Measurements from ENCODE around the gene KPNA5. TPM values are rescaled to one million over a fixed set of nuclear protein-coding genes. Genes with fewer than 3 reads are reported as not detected.
"Not testable (repeated sequence)": the region's sequence is repeated elsewhere in the genome, so short reads cannot be mapped to it uniquely, and the experiment has no call there.

KPNA5 gene
- polyA plus RNA-seq, 4 donors: 0.45 to 7.5 (median 1.7) TPM

DNA sequence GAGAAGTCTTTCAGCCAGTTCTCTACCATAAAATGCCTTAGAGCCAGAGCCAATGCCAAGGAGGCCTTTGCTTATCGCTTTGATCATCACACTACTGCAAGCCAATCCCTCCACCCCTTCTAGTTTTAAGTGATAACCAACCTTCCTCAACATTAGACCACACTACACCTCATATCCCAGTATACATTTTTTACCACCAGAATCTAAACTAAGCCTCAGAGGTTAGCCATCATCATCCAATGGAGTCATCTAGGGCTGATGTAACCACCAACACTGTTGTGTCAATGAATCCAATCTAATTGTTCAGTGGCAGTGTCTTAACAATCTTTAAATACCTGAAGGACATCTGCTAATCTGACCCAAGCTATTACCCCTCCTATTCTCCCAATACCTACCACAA, 18.8 kb upstream of the KPNA5 start:
- Histone ChIP-seq H3K4me3 (ENCODE audit: low read depth in 1 of 3, low read length in 3 of 3) (no peak overlapping the region), H3K27me3 (ENCODE audit: control insufficient read depth in 3 of 3, insufficient read depth in 3 of 3, low read length in 3 of 3) (no peaks in the 10 kb centered on the region), H3K4me1 (ENCODE audit: control insufficient read depth in 3 of 3, insufficient read depth in 2 of 3, low read depth in 1 of 3, low read length in 2 of 3) (peaks cover 0 to 4% (median 0%) of the 10 kb centered on the region in 3 donors), H3K36me3 (ENCODE audit: control insufficient read depth in 3 of 3, insufficient read depth in 2 of 3, low read depth in 1 of 3, low read length in 3 of 3) (peaks cover 0 to 6% (median 0%) of the 10 kb centered on the region in 3 donors), H3K27ac (ENCODE audit: low read depth in 1 of 3, low read length in 2 of 3) (no peak overlapping the region), H3K9me3 (ENCODE audit: control insufficient read depth in 2 of 2, insufficient read depth in 1 of 2, low read depth in 1 of 2, low read length in 1 of 2) (no peaks in the 10 kb centered on the region)
- no peak for FAIRE-seq
- DNase-seq: no peak
- 95 to 100% (median 98%) methylated on average over 1 of the region's 1 CpG for WGBS, 3 donors

- 94 to 97% (median 95%) methylated on average over 3 of the region's 3 CpGs for WGBS, 3 donors
- H3K4me3 ChIP-seq (ENCODE audit: low read depth in 1 of 3, low read length in 3 of 3): no peak overlapping the region
- no peak for FAIRE-seq
- no peaks in the 10 kb centered on the region for H3K27me3 ChIP-seq (ENCODE audit: control insufficient read depth in 3 of 3, insufficient read depth in 3 of 3, low read length in 3 of 3)
- no peaks in the 10 kb centered on the region for H3K9me3 ChIP-seq (ENCODE audit: control insufficient read depth in 2 of 2, insufficient read depth in 1 of 2, low read depth in 1 of 2, low read length in 1 of 2)
- peaks cover 0 to 4% (median 3%) of the 10 kb centered on the region in 3 donors for H3K4me1 ChIP-seq (ENCODE audit: control insufficient read depth in 3 of 3, insufficient read depth in 2 of 3, low read depth in 1 of 3, low read length in 2 of 3)
- DNase-seq: no peak
- H3K27ac ChIP-seq (ENCODE audit: low read depth in 1 of 3, low read length in 2 of 3): no peak overlapping the region
- H3K36me3 ChIP-seq (ENCODE audit: control insufficient read depth in 3 of 3, insufficient read depth in 2 of 3, low read depth in 1 of 3, low read length in 3 of 3): peaks cover 0 to 2% (median 0%) of the 10 kb centered on the region in 3 donors
Observed at GRCh38 chr6:116663308-116663707, 17.7 kb upstream of the KPNA5 start.

DNA sequence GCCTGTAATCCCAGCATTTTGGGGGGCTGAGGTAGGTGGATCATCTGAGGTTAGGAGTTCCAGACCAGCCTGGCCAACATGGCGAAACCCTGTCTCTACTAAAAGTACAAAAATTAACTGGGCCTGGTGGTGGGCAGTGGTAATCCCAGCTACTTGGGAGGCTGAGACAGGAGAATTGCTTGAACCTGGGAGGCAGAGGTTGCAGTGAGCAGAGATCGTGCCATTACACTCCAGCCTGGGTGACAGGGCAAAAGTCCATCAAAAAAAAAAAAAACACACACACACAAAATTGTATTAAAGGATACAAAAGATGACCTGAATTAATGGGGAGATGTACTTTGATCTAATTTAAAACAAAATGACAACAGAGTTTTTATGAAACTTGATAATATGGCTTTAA, 16.8 kb upstream of the KPNA5 start:
- peak overlapping the region in 1 of 3 donors; percentile 25 for H3K27ac ChIP-seq (ENCODE audit: low read depth in 1 of 3, low read length in 2 of 3)
- not testable (repeated sequence) for DNase-seq; H3K4me1 ChIP-seq (ENCODE audit: control insufficient read depth in 3 of 3, insufficient read depth in 2 of 3, low read depth in 1 of 3, low read length in 2 of 3); FAIRE-seq; H3K27me3 ChIP-seq (ENCODE audit: control insufficient read depth in 3 of 3, insufficient read depth in 3 of 3, low read length in 3 of 3); H3K9me3 ChIP-seq (ENCODE audit: control insufficient read depth in 2 of 2, insufficient read depth in 1 of 2, low read depth in 1 of 2, low read length in 1 of 2); H3K4me3 ChIP-seq (ENCODE audit: low read depth in 1 of 3, low read length in 3 of 3); H3K36me3 ChIP-seq (ENCODE audit: control insufficient read depth in 3 of 3, insufficient read depth in 2 of 3, low read depth in 1 of 3, low read length in 3 of 3)
- 66 to 83% (median 76%) methylated on average over 2 of the region's 2 CpGs for WGBS, 3 donors

DNA sequence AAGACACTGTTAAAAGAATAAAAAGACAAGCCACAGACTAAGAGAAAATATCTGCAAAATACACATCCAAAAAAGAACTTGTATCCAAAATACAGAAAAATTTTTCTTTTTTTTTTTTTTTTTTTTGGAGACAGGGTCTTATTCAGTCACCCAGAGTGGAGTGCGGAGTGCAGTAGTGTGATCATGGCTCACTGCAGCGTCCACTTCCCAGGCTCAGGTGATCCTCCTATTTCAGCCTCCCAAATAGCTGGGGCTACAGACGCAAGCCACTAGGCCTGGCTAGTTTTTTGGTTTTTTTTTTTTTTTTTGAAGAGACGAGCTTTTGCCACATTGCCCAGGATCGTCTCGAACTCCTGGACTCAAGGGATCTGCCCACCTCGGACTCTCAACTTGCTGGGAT, 15.5 kb upstream of the KPNA5 start:
- FAIRE-seq: no peak
- Histone ChIP-seq H3K36me3 (ENCODE audit: control insufficient read depth in 3 of 3, insufficient read depth in 2 of 3, low read depth in 1 of 3, low read length in 3 of 3) (peaks cover 0 to 2% (median 0%) of the 10 kb centered on the region in 3 donors), H3K9me3 (ENCODE audit: control insufficient read depth in 2 of 2, insufficient read depth in 1 of 2, low read depth in 1 of 2, low read length in 1 of 2) (no peaks in the 10 kb centered on the region), H3K4me3 (ENCODE audit: low read depth in 1 of 3, low read length in 3 of 3) (no peak overlapping the region), H3K27ac (ENCODE audit: low read depth in 1 of 3, low read length in 2 of 3) (peak overlapping the region in 1 of 3 donors; percentile 29), H3K4me1 (ENCODE audit: control insufficient read depth in 3 of 3, insufficient read depth in 2 of 3, low read depth in 1 of 3, low read length in 2 of 3) (peaks cover 0 to 4% (median 3%) of the 10 kb centered on the region in 3 donors), H3K27me3 (ENCODE audit: control insufficient read depth in 3 of 3, insufficient read depth in 3 of 3, low read length in 3 of 3) (no peaks in the 10 kb centered on the region)
- WGBS, 3 donors: 72 to 84% (median 78%) methylated on average over 7 of the region's 7 CpGs
- DNase-seq: no peak

DNA sequence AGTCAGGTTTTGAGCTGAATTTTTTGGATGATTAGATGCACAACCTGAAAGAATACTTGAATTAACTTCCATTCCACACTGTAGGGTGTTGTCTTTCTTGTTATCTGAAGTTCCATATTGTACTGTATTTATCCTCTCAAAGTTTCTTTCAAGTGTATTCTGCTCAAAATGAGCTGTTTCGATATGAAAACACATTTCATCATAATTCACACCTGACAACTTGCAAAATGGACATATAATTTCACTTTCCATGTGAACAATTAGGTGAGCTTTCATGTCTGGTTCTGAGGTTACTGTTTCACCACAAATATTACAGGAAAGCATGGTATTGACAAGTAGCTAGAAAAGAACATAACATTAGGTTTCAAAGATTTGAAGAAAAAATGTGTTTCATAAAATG, 14.1 kb upstream of the KPNA5 start:
- FAIRE-seq: no peak
- H3K4me1 ChIP-seq (ENCODE audit: control insufficient read depth in 3 of 3, insufficient read depth in 2 of 3, low read depth in 1 of 3, low read length in 2 of 3): peaks cover 0 to 4% (median 3%) of the 10 kb centered on the region in 3 donors
- no peaks in the 10 kb centered on the region for H3K27me3 ChIP-seq (ENCODE audit: control insufficient read depth in 3 of 3, insufficient read depth in 3 of 3, low read length in 3 of 3)

GRCh38 chr6:116667623-116668022, 13.4 kb upstream of the KPNA5 start:
- no peak for FAIRE-seq
- peaks cover 0 to 3% (median 2%) of the 10 kb centered on the region in 3 donors for H3K4me1 ChIP-seq (ENCODE audit: control insufficient read depth in 3 of 3, insufficient read depth in 2 of 3, low read depth in 1 of 3, low read length in 2 of 3)
- peak overlapping the region in 1 of 3 donors; percentile 97 for H3K27ac ChIP-seq (ENCODE audit: low read depth in 1 of 3, low read length in 2 of 3)
- peaks cover 0 to 2% (median 0%) of the 10 kb centered on the region in 3 donors for H3K36me3 ChIP-seq (ENCODE audit: control insufficient read depth in 3 of 3, insufficient read depth in 2 of 3, low read depth in 1 of 3, low read length in 3 of 3)
- peak in 1 of 2 donors; percentile 5 for DNase-seq
- 24 to 26% (median 26%) methylated on average over 3 of the region's 3 CpGs for WGBS, 3 donors
- no peaks in the 10 kb centered on the region for H3K27me3 ChIP-seq (ENCODE audit: control insufficient read depth in 3 of 3, insufficient read depth in 3 of 3, low read length in 3 of 3)
- no peaks in the 10 kb centered on the region for H3K9me3 ChIP-seq (ENCODE audit: control insufficient read depth in 2 of 2, insufficient read depth in 1 of 2, low read depth in 1 of 2, low read length in 1 of 2)
- H3K4me3 ChIP-seq (ENCODE audit: low read depth in 1 of 3, low read length in 3 of 3): peak overlapping the region in 2 of 3 donors; percentile 66 to 99

More for the DNA sequence above, 14.1 kb upstream of the KPNA5 start:
- peaks cover 0 to 2% (median 0%) of the 10 kb centered on the region in 3 donors for H3K36me3 ChIP-seq (ENCODE audit: control insufficient read depth in 3 of 3, insufficient read depth in 2 of 3, low read depth in 1 of 3, low read length in 3 of 3)
- H3K27ac ChIP-seq (ENCODE audit: low read depth in 1 of 3, low read length in 2 of 3): no peak overlapping the region
- 12 to 52% (median 27%) methylated on average over 1 of the region's 1 CpG for WGBS, 3 donors
- DNase-seq: peak in 1 of 2 donors; percentile 7
- no peaks in the 10 kb centered on the region for H3K9me3 ChIP-seq (ENCODE audit: control insufficient read depth in 2 of 2, insufficient read depth in 1 of 2, low read depth in 1 of 2, low read length in 1 of 2)
- no peak overlapping the region for H3K4me3 ChIP-seq (ENCODE audit: low read depth in 1 of 3, low read length in 3 of 3)

DNA sequence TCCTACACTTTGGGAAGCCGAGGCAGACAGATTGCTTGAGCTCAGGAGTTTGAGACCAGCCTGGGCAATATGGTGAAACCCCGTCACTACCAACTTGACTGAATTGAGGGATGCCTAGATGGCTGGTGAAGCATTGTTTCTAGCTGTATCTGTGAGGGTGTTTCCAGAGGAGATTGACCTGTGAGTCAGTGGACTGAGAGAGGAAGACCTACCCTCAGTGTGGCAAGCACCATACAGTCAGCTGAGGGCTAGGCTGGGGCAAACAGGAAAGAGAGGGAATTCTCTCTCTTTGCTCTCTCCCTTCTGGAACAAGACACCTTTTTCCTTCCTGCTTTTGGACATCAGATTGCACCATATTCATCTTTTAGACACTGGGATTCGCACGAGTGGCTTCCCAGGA, 8.7 kb upstream of the KPNA5 start:
- Histone ChIP-seq H3K4me3 (ENCODE audit: low read depth in 1 of 3, low read length in 3 of 3) (no peak overlapping the region), H3K9me3 (ENCODE audit: control insufficient read depth in 2 of 2, insufficient read depth in 1 of 2, low read depth in 1 of 2, low read length in 1 of 2) (no peaks in the 10 kb centered on the region), H3K36me3 (ENCODE audit: control insufficient read depth in 3 of 3, insufficient read depth in 2 of 3, low read depth in 1 of 3, low read length in 3 of 3) (no peaks in the 10 kb centered on the region), H3K27ac (ENCODE audit: low read depth in 1 of 3, low read length in 2 of 3) (no peak overlapping the region), H3K4me1 (ENCODE audit: control insufficient read depth in 3 of 3, insufficient read depth in 2 of 3, low read depth in 1 of 3, low read length in 2 of 3) (peaks cover 0 to 3% (median 0%) of the 10 kb centered on the region in 3 donors), H3K27me3 (ENCODE audit: control insufficient read depth in 3 of 3, insufficient read depth in 3 of 3, low read length in 3 of 3) (no peaks in the 10 kb centered on the region)
- 87 to 97% (median 94%) methylated on average over 4 of the region's 4 CpGs for whole genome bisulfite sequencing, 3 donors
- no peak for FAIRE-seq
- DNase-seq: no peak

GRCh38 chr6:116676021-116676420, 5.0 kb upstream of the KPNA5 start:
- H3K36me3 ChIP-seq (ENCODE audit: control insufficient read depth in 3 of 3, insufficient read depth in 2 of 3, low read depth in 1 of 3, low read length in 3 of 3): no peaks in the 10 kb centered on the region
- no peaks in the 10 kb centered on the region for H3K27me3 ChIP-seq (ENCODE audit: control insufficient read depth in 3 of 3, insufficient read depth in 3 of 3, low read length in 3 of 3)
- DNase-seq (no peak), FAIRE-seq (no peak)
- H3K4me3 ChIP-seq (ENCODE audit: low read depth in 1 of 3, low read length in 3 of 3): no peak overlapping the region
- no peak overlapping the region for H3K27ac ChIP-seq (ENCODE audit: low read depth in 1 of 3, low read length in 2 of 3)
- 89 to 97% (median 90%) methylated on average over 1 of the region's 1 CpG for WGBS, 3 donors
- no peaks in the 10 kb centered on the region for H3K9me3 ChIP-seq (ENCODE audit: control insufficient read depth in 2 of 2, insufficient read depth in 1 of 2, low read depth in 1 of 2, low read length in 1 of 2)
- no peaks in the 10 kb centered on the region for H3K4me1 ChIP-seq (ENCODE audit: control insufficient read depth in 3 of 3, insufficient read depth in 2 of 3, low read depth in 1 of 3, low read length in 2 of 3)

GRCh38 chr6:116682334-116682712, 1.3 kb downstream of the KPNA5 start:
- peaks cover 0 to 3% (median 0%) of the 10 kb centered on the region in 3 donors for H3K36me3 ChIP-seq (ENCODE audit: control insufficient read depth in 3 of 3, insufficient read depth in 2 of 3, low read depth in 1 of 3, low read length in 3 of 3)
- H3K9me3 ChIP-seq (ENCODE audit: control insufficient read depth in 2 of 2, insufficient read depth in 1 of 2, low read depth in 1 of 2, low read length in 1 of 2): no peaks in the 10 kb centered on the region
- peaks cover 0 to 3% (median 3%) of the 10 kb centered on the region in 3 donors for H3K4me1 ChIP-seq (ENCODE audit: control insufficient read depth in 3 of 3, insufficient read depth in 2 of 3, low read depth in 1 of 3, low read length in 2 of 3)
- no peak for FAIRE-seq
- peak overlapping the region in 2 of 3 donors; percentile 83 to 84 for H3K4me3 ChIP-seq (ENCODE audit: low read depth in 1 of 3, low read length in 3 of 3)
- peak overlapping the region in 1 of 3 donors; percentile 96 for H3K27ac ChIP-seq (ENCODE audit: low read depth in 1 of 3, low read length in 2 of 3)
- peak; percentile 27 to 28 for DNase-seq
- H3K27me3 ChIP-seq (ENCODE audit: control insufficient read depth in 3 of 3, insufficient read depth in 3 of 3, low read length in 3 of 3): no peaks in the 10 kb centered on the region
- 27 to 48% (median 33%) methylated on average over 5 of the region's 5 CpGs for WGBS, 3 donors

Data from small intestine (tissue), 7 donors.